Measurements from ENCODE around the gene RASAL2.
"Not testable (repeated sequence)": the region's sequence is repeated elsewhere in the genome, so short reads cannot be mapped to it uniquely, and the experiment has no call there.

The RASAL2 gene

DNA sequence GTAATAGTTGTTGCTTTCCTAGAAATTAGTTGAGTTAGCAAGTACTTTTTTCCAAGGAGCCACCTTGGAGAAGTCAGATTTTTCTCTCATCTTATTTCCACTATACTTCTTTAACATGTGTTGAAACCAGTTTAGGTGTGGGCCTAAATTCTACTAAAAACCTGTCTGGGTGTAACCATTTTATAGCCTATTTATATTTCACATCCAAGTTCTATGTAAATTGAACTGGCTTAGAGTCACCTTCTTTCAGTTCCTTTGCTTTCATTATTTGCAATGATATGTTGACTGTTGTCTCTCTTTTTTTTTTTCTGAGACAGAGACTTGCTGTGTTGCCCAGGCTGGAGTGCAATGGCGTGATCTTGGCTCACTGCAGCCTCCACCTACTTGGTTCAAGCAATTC, 207.2 kb downstream of the RASAL2 start:
- Histone ChIP-seq H3K36me3 (ENCODE audit: insufficient read depth, low read length) (no peaks in the 10 kb centered on the region), H3K4me3 (ENCODE audit: low read depth in 1 of 2, low read length in 2 of 2) (no peak overlapping the region), H3K9me3 (ENCODE audit: low read length) (no peaks in the 10 kb centered on the region), H3K27ac (ENCODE audit: low read depth, low read length) (no peak overlapping the region), H3K4me1 (ENCODE audit: insufficient read depth, low read length) (peaks cover 12% of the 10 kb centered on the region), H3K9ac (ENCODE audit: low read length) (no peak overlapping the region), H3K27me3 (ENCODE audit: control insufficient read depth in 1 of 2, insufficient read depth in 2 of 2, low read length in 2 of 2) (no peaks in the 10 kb centered on the region)

DNA sequence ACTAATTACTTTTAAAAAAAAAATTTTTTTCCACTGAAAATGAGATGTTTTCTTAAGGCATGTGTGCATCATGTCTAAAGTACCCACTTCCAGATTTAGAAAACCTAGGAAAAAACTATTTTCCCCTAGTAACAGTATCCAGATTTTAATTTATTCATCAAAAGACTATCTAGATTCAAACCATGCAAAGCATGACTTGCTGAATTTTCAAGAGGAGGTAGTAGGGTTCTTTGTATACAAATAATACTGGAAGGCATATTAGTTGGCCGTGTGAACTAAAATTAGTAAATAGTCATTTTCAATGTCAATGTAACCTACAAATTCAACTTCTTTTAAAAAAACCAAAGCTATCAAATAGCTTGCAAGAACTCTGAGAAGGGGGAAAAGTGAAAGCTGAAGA, 213.4 kb downstream of the RASAL2 start:
- no peaks in the 10 kb centered on the region for H3K27me3 ChIP-seq (ENCODE audit: control insufficient read depth in 1 of 2, insufficient read depth in 2 of 2, low read length in 2 of 2)
- peaks cover 11% of the 10 kb centered on the region for H3K4me1 ChIP-seq (ENCODE audit: insufficient read depth, low read length)
- H3K4me3 ChIP-seq (ENCODE audit: low read depth in 1 of 2, low read length in 2 of 2), result no peak overlapping the region
- H3K36me3 ChIP-seq (ENCODE audit: insufficient read depth, low read length), result no peaks in the 10 kb centered on the region
- no peak overlapping the region for H3K27ac ChIP-seq (ENCODE audit: low read depth, low read length)
- no peaks in the 10 kb centered on the region for H3K9me3 ChIP-seq (ENCODE audit: low read length)
- H3K9ac ChIP-seq (ENCODE audit: low read length), result no peak overlapping the region

DNA sequence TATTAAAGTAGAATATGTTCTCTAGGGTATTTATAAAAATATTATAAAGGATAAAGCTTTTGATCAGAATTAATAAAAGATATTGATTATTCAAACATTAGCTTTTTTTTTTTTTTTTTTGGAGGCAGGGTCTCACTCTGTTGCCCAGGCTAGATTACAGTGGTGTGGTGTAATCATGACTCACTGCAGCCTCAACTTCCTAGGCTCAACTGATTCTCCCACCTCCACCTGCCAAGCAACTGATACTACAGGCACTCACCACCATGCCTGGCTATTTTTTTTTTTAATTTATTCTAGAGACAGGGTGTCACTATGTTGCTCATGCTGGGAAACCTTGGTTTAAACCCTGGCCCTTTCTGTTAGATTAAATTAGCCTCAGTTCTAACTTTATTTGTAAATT, 214.5 kb downstream of the RASAL2 start:
- H3K9me3 ChIP-seq (ENCODE audit: low read length), result no peaks in the 10 kb centered on the region
- peaks cover 11% of the 10 kb centered on the region for H3K4me1 ChIP-seq (ENCODE audit: insufficient read depth, low read length)
- H3K27ac ChIP-seq (ENCODE audit: low read depth, low read length), result no peak overlapping the region
- no peak overlapping the region for H3K4me3 ChIP-seq (ENCODE audit: low read depth in 1 of 2, low read length in 2 of 2)
- no peak overlapping the region for H3K9ac ChIP-seq (ENCODE audit: low read length)
- no peaks in the 10 kb centered on the region for H3K27me3 ChIP-seq (ENCODE audit: control insufficient read depth in 1 of 2, insufficient read depth in 2 of 2, low read length in 2 of 2)
- H3K36me3 ChIP-seq (ENCODE audit: insufficient read depth, low read length), result no peaks in the 10 kb centered on the region

DNA sequence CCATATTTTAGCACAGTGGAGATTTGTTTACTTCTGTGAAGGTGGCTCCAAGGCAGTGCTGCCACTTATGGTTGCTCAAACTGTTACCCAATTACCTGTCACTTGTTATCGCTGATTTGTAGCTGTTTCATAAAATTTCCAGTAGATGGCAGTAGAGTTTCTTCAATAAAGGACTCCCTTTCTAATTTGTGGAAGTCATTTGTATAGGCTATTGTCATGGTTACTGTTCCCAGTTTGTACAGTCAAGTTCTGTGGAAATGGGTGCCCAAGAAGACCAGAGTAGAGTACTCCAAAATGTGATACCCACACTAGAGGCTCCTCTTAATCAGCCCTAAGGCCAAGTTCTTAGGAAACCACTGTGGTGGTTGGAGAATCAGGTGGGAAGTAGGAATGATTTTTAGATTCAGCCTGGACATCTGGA, 216.8 kb downstream of the RASAL2 start:
- no peak overlapping the region for H3K4me3 ChIP-seq (ENCODE audit: low read depth in 1 of 2, low read length in 2 of 2)
- H3K36me3 ChIP-seq (ENCODE audit: insufficient read depth, low read length), result no peaks in the 10 kb centered on the region
- no peak overlapping the region for H3K27ac ChIP-seq (ENCODE audit: low read depth, low read length)
- no peak overlapping the region for H3K9ac ChIP-seq (ENCODE audit: low read length)
- H3K9me3 ChIP-seq (ENCODE audit: low read length), result no peaks in the 10 kb centered on the region
- no peaks in the 10 kb centered on the region for H3K27me3 ChIP-seq (ENCODE audit: control insufficient read depth in 1 of 2, insufficient read depth in 2 of 2, low read length in 2 of 2)
- H3K4me1 ChIP-seq (ENCODE audit: insufficient read depth, low read length), result peaks cover 11% of the 10 kb centered on the region

DNA sequence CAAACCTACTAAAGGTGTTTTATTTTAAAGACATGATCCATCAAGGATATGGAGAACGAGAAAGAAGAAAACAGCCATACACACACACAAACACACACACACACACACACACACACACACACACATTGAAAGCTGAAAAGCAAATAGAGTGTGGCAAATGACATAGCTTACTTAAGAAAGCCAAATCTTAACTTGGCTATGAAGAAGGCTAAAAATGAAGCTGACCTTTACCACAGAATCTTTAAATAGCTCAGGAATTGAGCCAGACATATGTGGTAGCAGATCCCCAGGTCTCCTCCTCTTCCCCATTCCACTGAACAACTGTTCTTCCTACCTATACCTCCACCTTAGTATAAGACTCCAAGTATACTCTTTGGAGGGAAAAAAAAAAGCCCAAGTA, 217.3 kb downstream of the RASAL2 start:
- H3K36me3 ChIP-seq (ENCODE audit: insufficient read depth, low read length), result no peaks in the 10 kb centered on the region

DNA sequence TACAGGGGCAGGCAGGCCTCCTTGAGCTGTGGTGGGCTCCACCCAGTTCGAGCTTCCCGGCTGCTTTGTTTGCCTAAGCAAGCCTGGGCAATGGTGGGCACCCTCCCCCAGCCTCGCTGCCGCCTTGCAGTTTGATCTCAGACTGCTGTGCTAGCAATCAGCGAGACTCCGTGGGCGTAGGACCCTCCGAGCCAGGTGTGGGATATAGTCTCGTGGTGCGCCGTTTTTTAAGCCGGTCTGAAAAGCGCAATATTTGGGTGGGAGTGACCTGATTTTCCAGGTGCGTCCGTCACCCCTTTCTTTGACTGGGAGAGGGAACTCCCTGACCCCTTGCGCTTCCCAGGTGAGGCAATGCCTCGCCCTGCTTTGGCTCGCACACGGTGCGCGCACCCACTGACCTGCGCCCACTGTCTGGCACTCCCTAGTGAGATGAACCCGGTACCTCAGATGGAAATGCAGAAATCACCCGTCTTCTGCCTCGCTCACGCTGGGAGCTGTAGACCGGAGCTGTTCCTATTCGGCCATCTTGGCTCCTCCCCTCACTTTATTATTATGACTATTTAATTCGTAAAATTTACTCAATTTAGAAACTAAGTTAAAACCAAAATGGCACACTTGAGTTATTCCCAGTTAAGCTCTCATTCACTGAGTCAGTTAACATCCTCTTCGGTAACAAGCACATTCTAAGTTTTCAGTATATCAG, 226.5 kb downstream of the RASAL2 start:
- not testable (repeated sequence) for H3K36me3 ChIP-seq (ENCODE audit: insufficient read depth, low read length); H3K27me3 ChIP-seq (ENCODE audit: control insufficient read depth in 1 of 2, insufficient read depth in 2 of 2, low read length in 2 of 2); H3K9me3 ChIP-seq (ENCODE audit: low read length); H3K27ac ChIP-seq (ENCODE audit: low read depth, low read length); H3K9ac ChIP-seq (ENCODE audit: low read length); H3K4me3 ChIP-seq (ENCODE audit: low read depth in 1 of 2, low read length in 2 of 2)
- peaks cover 10% of the 10 kb centered on the region for H3K4me1 ChIP-seq (ENCODE audit: insufficient read depth, low read length)

More for the DNA sequence above, 217.3 kb downstream of the RASAL2 start:
- Histone ChIP-seq H3K9ac (ENCODE audit: low read length) (no peak overlapping the region), H3K4me1 (ENCODE audit: insufficient read depth, low read length) (peaks cover 11% of the 10 kb centered on the region), H3K27ac (ENCODE audit: low read depth, low read length) (no peak overlapping the region), H3K9me3 (ENCODE audit: low read length) (no peaks in the 10 kb centered on the region), H3K4me3 (ENCODE audit: low read depth in 1 of 2, low read length in 2 of 2) (no peak overlapping the region), H3K27me3 (ENCODE audit: control insufficient read depth in 1 of 2, insufficient read depth in 2 of 2, low read length in 2 of 2) (no peaks in the 10 kb centered on the region)

DNA sequence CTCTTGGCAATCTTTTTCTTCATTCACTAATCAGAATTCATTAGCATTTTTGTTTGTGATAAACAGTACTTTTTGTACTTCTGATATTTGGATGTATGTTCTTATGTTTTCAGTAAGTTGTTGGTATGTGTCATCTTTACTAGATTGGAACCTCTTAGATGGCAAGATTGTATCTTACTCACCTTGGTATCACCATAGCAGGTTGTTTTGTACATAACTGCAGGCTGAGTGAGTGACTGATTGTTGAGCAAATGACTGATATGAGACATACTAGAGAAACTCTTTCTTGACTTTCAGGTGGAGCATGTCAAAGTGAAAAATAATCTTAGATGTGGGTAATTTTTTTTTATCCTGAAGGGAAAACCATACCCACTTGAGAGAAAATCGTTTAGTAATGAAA, 229.2 kb downstream of the RASAL2 start:
- Histone ChIP-seq H3K27me3 (ENCODE audit: control insufficient read depth in 1 of 2, insufficient read depth in 2 of 2, low read length in 2 of 2) (no peaks in the 10 kb centered on the region), H3K9ac (ENCODE audit: low read length) (no peak overlapping the region), H3K4me1 (ENCODE audit: insufficient read depth, low read length) (peaks cover 10% of the 10 kb centered on the region), H3K36me3 (ENCODE audit: insufficient read depth, low read length) (no peaks in the 10 kb centered on the region), H3K9me3 (ENCODE audit: low read length) (no peaks in the 10 kb centered on the region), H3K4me3 (ENCODE audit: low read depth in 1 of 2, low read length in 2 of 2) (no peak overlapping the region), H3K27ac (ENCODE audit: low read depth, low read length) (no peak overlapping the region)

DNA sequence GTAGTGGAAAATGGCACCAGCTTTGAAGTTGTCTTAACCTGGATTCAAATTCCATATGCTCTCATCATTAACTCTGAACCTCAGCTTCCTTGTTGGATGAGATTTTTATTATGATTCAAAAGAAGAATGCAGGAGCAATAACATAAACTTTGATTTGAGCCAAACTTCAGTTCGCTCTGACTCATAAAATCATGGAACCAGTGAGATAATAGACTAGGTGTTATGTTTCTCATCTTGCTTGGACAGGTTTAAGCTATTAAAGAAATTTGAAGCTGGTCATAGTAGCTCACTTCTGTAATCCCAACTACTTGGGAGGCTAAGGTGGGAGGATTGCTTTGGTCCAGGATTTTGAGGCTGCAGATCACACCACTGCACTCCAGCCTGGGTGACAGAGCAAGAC, 230.1 kb downstream of the RASAL2 start:
- Histone ChIP-seq H3K36me3 (ENCODE audit: insufficient read depth, low read length) (no peaks in the 10 kb centered on the region), H3K27me3 (ENCODE audit: control insufficient read depth in 1 of 2, insufficient read depth in 2 of 2, low read length in 2 of 2) (no peaks in the 10 kb centered on the region), H3K9me3 (ENCODE audit: low read length) (no peaks in the 10 kb centered on the region), H3K9ac (ENCODE audit: low read length) (no peak overlapping the region), H3K4me3 (ENCODE audit: low read depth in 1 of 2, low read length in 2 of 2) (no peak overlapping the region), H3K27ac (ENCODE audit: low read depth, low read length) (no peak overlapping the region), H3K4me1 (ENCODE audit: insufficient read depth, low read length) (peaks cover 15% of the 10 kb centered on the region)

DNA sequence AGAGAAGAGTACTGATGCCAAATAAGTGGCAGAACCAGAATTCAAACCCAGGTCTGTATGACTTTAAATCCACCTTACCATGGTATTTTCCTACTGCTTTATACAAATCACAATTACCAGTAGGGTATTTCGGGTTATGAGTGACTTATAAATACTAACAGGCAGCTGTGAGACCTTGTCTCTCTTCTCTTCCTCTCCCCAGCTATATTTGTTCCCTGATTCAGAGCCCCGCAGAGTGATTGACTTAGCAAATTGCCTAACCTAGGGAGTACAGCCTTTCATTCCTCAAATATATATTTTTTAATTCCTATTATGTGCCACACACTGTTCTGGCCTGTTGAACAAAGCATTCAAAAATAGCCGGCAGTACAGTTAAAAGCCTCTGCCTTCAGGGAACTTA, 234.8 kb downstream of the RASAL2 start:
- no peaks in the 10 kb centered on the region for H3K27me3 ChIP-seq (ENCODE audit: control insufficient read depth in 1 of 2, insufficient read depth in 2 of 2, low read length in 2 of 2)
- H3K4me3 ChIP-seq (ENCODE audit: low read depth in 1 of 2, low read length in 2 of 2), result no peak overlapping the region
- no peaks in the 10 kb centered on the region for H3K36me3 ChIP-seq (ENCODE audit: insufficient read depth, low read length)
- H3K9me3 ChIP-seq (ENCODE audit: low read length), result no peaks in the 10 kb centered on the region
- no peak overlapping the region for H3K27ac ChIP-seq (ENCODE audit: low read depth, low read length)
- H3K9ac ChIP-seq (ENCODE audit: low read length), result no peak overlapping the region
- peaks cover 33% of the 10 kb centered on the region for H3K4me1 ChIP-seq (ENCODE audit: insufficient read depth, low read length)

DNA sequence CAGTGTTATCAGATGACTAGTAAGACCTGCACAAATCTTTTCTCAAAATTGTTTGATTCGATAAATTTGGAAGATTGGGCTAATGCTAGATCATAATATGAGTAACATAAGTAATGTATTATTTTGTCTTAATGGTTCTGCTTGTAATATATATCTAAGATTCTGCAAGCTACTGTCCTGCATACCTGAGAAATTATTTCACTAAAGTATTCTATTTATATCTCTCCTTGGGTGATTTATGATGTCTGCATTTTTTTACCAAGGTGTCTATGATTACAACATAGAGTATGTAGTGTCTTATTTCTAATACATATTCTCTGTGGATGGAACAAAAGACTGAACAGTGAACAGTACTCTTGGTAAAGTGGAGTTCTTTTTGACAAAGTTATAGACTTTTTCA, 236.2 kb downstream of the RASAL2 start:
- Histone ChIP-seq H3K36me3 (ENCODE audit: insufficient read depth, low read length) (no peaks in the 10 kb centered on the region), H3K4me1 (ENCODE audit: insufficient read depth, low read length) (peaks cover 23% of the 10 kb centered on the region), H3K9ac (ENCODE audit: low read length) (no peak overlapping the region), H3K27ac (ENCODE audit: low read depth, low read length) (no peak overlapping the region), H3K4me3 (ENCODE audit: low read depth in 1 of 2, low read length in 2 of 2) (no peak overlapping the region), H3K9me3 (ENCODE audit: low read length) (no peaks in the 10 kb centered on the region), H3K27me3 (ENCODE audit: control insufficient read depth in 1 of 2, insufficient read depth in 2 of 2, low read length in 2 of 2) (no peaks in the 10 kb centered on the region)

DNA sequence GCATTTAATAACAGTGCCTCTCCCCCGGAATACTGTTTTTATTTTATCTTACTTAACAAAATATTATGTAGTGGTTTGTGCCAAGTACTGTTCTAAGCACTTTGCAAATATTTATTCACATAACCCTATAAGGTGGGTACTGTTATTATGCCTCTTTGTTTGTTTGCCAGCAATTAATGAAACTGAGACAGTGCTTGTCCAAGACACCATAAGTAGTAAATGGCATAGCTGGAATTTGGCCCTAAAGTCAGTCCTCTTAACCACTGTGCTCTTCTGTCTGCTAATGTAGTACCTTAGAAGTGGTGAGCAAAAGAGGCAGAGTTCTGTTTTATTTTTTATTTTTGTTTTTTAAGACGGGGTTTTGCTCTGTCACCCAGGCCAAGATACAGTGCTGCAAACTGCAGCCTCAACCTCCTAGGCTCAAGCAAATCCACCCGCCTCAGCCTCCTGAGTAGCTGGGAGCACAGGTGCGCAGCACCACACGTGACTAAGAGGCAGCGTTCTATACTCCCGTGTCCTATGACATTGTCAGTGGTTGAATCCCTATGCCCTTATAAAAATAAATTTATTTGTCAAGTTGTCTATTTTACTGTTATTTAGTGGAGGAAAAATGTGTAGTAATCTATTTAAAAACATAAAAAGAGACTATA, 237.1 kb downstream of the RASAL2 start:
- no peak overlapping the region for H3K27ac ChIP-seq (ENCODE audit: low read depth, low read length)
- H3K9ac ChIP-seq (ENCODE audit: low read length), result no peak overlapping the region
- H3K4me3 ChIP-seq (ENCODE audit: low read depth in 1 of 2, low read length in 2 of 2), result no peak overlapping the region
- H3K36me3 ChIP-seq (ENCODE audit: insufficient read depth, low read length), result no peaks in the 10 kb centered on the region
- H3K27me3 ChIP-seq (ENCODE audit: control insufficient read depth in 1 of 2, insufficient read depth in 2 of 2, low read length in 2 of 2), result no peaks in the 10 kb centered on the region
- H3K4me1 ChIP-seq (ENCODE audit: insufficient read depth, low read length), result peaks cover 23% of the 10 kb centered on the region
- no peaks in the 10 kb centered on the region for H3K9me3 ChIP-seq (ENCODE audit: low read length)

DNA sequence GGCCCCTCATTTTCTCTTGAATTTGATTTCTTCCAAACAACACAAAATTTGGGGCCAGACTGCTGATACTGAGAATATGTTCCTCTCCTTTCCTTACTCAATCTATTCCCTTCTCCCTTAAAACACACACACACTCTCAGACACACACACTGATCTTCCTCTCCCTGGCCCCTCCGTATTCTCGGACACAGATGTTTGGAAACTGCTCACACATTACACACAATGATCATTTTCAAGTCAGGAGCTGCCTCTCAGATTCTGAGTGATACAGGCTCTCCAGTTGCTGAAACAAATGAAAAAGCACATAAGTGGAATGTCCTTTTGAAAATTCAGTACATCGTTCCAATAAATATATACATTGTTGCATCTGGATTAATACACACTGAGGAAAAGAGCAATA, 241.5 kb downstream of the RASAL2 start:
- no peak overlapping the region for H3K9ac ChIP-seq (ENCODE audit: low read length)
- H3K27ac ChIP-seq (ENCODE audit: low read depth, low read length), result no peak overlapping the region
- peaks cover 7% of the 10 kb centered on the region for H3K4me1 ChIP-seq (ENCODE audit: insufficient read depth, low read length)
- no peak overlapping the region for H3K4me3 ChIP-seq (ENCODE audit: low read depth in 1 of 2, low read length in 2 of 2)
- H3K9me3 ChIP-seq (ENCODE audit: low read length), result no peaks in the 10 kb centered on the region
- no peaks in the 10 kb centered on the region for H3K36me3 ChIP-seq (ENCODE audit: insufficient read depth, low read length)
- H3K27me3 ChIP-seq (ENCODE audit: control insufficient read depth in 1 of 2, insufficient read depth in 2 of 2, low read length in 2 of 2), result no peaks in the 10 kb centered on the region

Measured in muscle layer of colon (tissue), 2 donors.